Neural crest cell (in vitro differentiated cells): Measurements from ENCODE around the gene ALK. TPM values are rescaled to one million over a fixed set of nuclear protein-coding genes. Genes with fewer than 3 reads are reported as not detected.
A peak's percentile ranks its signal among the peaks of the same experiment; 100 is the strongest.

ENCODE experiments used
- DNase-seq: peaks from one replicate; pipeline ENCODE4 v3.0.0; 2021; ENCODE audit warnings: low read depth, mixed read lengths, low spot score
- H3K27ac Mint-ChIP-seq: one replicate; pipeline ENCODE4 v1.8.0; 2021; ENCODE audit warnings: mild to moderate bottlenecking, mixed read lengths; ENCODE audit not compliant: unreplicated experiment
- H3K27me3 Mint-ChIP-seq: 2 replicates; pipeline ENCODE4 v1.8.0; 2021; ENCODE audit warnings: low read depth, mild to moderate bottlenecking, mixed read lengths
- H3K36me3 Mint-ChIP-seq: 2 replicates; pipeline ENCODE4 v1.8.0; 2021; ENCODE audit warnings: low read depth, mild to moderate bottlenecking, mixed read lengths
- H3K4me1 Mint-ChIP-seq: 2 replicates; pipeline ENCODE4 v1.8.0; 2021; ENCODE audit warnings: mixed read lengths
- H3K4me3 Mint-ChIP-seq: one replicate; pipeline ENCODE4 v1.8.0; 2021; ENCODE audit warnings: mild to moderate bottlenecking, mixed read lengths
- H3K9me3 Mint-ChIP-seq: 2 replicates; pipeline ENCODE4 v1.8.0; 2021; ENCODE audit warnings: mixed read lengths
- CTCF ChIP-seq: fragments of 200-600 bp; sonication (generic); conservative IDR thresholded peaks from 2 replicates; pipeline ENCODE4 v1.5.0; 2021; ENCODE audit warnings: antibody characterized with exemption, mild to moderate bottlenecking
- total RNA-seq: library from RNA; stranded (reverse); gene quantifications from 2 replicates; pipeline ENCODE4 v1.2.1, GENCODE V29; 2021

ALK gene
- total RNA-seq, 1 donor from 2014 or later, result 2.0 TPM

DNA sequence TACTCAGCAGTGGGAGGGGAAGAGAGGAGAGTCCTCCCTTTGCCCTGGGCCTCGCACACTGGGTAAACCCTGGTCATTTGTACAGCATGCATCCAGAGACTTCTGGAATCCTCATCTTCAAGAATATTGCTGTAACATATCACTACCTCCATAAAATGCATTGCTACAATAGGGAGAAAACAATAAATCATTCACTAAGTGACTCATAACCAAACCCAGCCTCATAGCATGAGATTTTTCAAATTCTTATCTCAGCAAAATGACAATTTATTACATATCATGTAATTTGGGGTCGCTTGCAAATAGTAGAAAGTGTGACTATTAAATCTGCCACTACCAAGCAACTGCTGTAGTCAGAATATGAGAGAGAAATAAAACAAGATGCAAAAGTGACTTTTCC, 189.4 kb downstream of the ALK start:
- no peak for TF ChIP-seq CTCF
- no peak for DNase-seq
- H3K27ac Mint-ChIP-seq, result no peak overlapping the region
- H3K9me3 Mint-ChIP-seq, result no peaks in the 10 kb centered on the region
- no peaks in the 10 kb centered on the region for H3K27me3 Mint-ChIP-seq
- no peak overlapping the region for H3K4me3 Mint-ChIP-seq
- no peaks in the 10 kb centered on the region for H3K36me3 Mint-ChIP-seq
- peaks cover 26% of the 10 kb centered on the region for H3K4me1 Mint-ChIP-seq

DNA sequence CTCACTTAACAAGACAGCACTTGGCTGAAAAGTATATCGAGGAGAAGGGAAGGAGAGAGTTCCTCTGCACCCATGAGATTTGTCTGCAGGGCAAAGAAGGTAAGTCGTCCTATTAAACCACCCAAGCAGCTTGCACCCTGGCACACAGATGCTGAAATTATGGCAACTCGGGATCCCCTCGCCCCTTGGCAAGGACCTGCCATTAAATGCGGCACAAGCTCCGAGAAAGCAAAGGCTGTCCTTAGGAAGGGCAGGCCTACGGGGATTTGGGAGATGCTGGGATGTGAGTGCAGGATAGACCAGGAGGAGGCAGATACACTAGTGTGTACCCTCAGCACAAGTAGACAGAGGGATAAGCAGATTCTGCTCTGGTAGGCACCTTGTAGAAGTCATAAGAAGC, 191.5 kb downstream of the ALK start:
- Mint-ChIP-seq H3K27ac (no peak overlapping the region), H3K4me3 (no peak overlapping the region), H3K27me3 (no peaks in the 10 kb centered on the region), H3K9me3 (no peaks in the 10 kb centered on the region), H3K4me1 (peaks cover 47% of the 10 kb centered on the region), H3K36me3 (no peaks in the 10 kb centered on the region)
- no peak for TF ChIP-seq CTCF
- no peak for DNase-seq

- Mint-ChIP-seq H3K9me3 (no peaks in the 10 kb centered on the region), H3K4me1 (peaks cover 52% of the 10 kb centered on the region), H3K4me3 (no peak overlapping the region), H3K36me3 (no peaks in the 10 kb centered on the region), H3K27me3 (no peaks in the 10 kb centered on the region), H3K27ac (peak overlapping the region; percentile 78)
- DNase-seq, result no peak
- TF ChIP-seq CTCF, result no peak
Measured at GRCh38 chr2:29729401-29729800, 192.0 kb downstream of the ALK start.

GRCh38 chr2:29726976-29727375, 194.4 kb downstream of the ALK start:
- peaks cover 4% of the 10 kb centered on the region for H3K27me3 Mint-ChIP-seq
- H3K4me1 Mint-ChIP-seq, result peaks cover 56% of the 10 kb centered on the region
- H3K4me3 Mint-ChIP-seq, result no peak overlapping the region
- H3K36me3 Mint-ChIP-seq, result no peaks in the 10 kb centered on the region
- no peak for TF ChIP-seq CTCF
- DNase-seq, result no peak
- H3K27ac Mint-ChIP-seq, result no peak overlapping the region
- no peaks in the 10 kb centered on the region for H3K9me3 Mint-ChIP-seq

DNA sequence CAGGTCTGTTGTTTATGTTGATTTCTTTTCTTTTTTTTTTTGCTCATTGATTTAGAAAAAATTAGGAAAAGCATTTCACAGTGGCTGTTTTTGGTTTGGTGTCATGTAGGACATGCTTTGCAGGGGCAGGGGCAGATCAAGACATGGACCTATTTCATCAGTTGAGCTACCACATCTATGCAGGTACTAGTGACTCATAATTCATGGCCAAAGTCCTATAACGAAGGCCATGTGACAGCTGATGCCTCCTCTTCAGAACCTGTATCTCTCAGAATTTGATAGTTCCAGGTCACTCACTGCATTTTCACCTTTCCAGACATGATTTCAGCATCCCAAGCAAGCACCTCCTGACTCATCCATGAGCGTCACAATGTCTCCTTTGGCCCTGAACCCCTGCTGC, 195.8 kb downstream of the ALK start:
- peaks cover 6% of the 10 kb centered on the region for H3K27me3 Mint-ChIP-seq
- no peak for DNase-seq

More for the DNA sequence above, 195.8 kb downstream of the ALK start:
- H3K36me3 Mint-ChIP-seq, result no peaks in the 10 kb centered on the region
- no peak overlapping the region for H3K4me3 Mint-ChIP-seq
- H3K9me3 Mint-ChIP-seq, result peaks cover 5% of the 10 kb centered on the region
- H3K4me1 Mint-ChIP-seq, result peaks cover 70% of the 10 kb centered on the region
- TF ChIP-seq CTCF, result no peak
- no peak overlapping the region for H3K27ac Mint-ChIP-seq
